ENCODE results near the gene PTPN12. TPM values are rescaled to one million over a fixed set of nuclear protein-coding genes. Genes with fewer than 3 reads are reported as not detected.
"Not testable (repeated sequence)": the region's sequence is repeated elsewhere in the genome, so short reads cannot be mapped to it uniquely, and the experiment has no call there.

PTPN12 gene
- total RNA-seq, 1 experiment from 2014 or later = 118 TPM

- POLR2A ChIA-PET (ENCODE audit: unreplicated experiment) = no interaction called here
These were observed 111.7 kb downstream of the PTPN12 start for GRCh38 chr7:77648742-77649338.

GRCh38 chr7:77649716-77650349 is 112.7 kb downstream of the PTPN12 start:
- no peak overlapping the region for H3K4me2 ChIP-seq
- no peak overlapping the region for H3K27ac ChIP-seq
- no peaks in the 10 kb centered on the region for H4K20me1 ChIP-seq (ENCODE audit: insufficient read depth)
- H2AFZ ChIP-seq = no peak overlapping the region
- CTCF ChIA-PET = no interaction called here
- no TSS peak for BruUV-seq (replicated peaks)
- peaks cover 44% of the 10 kb centered on the region for H3F3A ChIP-seq (ENCODE audit: insufficient read depth, low read depth)
- no peaks in the 10 kb centered on the region for H3K27me3 ChIP-seq (ENCODE audit: insufficient read depth, low read depth)
- intact Hi-C loops (cut with micrococcal nuclease; ENCODE audit: unreplicated experiment) = loop anchor here (10.0 kb wide), 1 partner anchor 575 kb away; no protein-coding TSS in a partner anchor
- POLR2A ChIA-PET (ENCODE audit: unreplicated experiment) = no interaction called here
- TF ChIP-seq, protein P1, sequence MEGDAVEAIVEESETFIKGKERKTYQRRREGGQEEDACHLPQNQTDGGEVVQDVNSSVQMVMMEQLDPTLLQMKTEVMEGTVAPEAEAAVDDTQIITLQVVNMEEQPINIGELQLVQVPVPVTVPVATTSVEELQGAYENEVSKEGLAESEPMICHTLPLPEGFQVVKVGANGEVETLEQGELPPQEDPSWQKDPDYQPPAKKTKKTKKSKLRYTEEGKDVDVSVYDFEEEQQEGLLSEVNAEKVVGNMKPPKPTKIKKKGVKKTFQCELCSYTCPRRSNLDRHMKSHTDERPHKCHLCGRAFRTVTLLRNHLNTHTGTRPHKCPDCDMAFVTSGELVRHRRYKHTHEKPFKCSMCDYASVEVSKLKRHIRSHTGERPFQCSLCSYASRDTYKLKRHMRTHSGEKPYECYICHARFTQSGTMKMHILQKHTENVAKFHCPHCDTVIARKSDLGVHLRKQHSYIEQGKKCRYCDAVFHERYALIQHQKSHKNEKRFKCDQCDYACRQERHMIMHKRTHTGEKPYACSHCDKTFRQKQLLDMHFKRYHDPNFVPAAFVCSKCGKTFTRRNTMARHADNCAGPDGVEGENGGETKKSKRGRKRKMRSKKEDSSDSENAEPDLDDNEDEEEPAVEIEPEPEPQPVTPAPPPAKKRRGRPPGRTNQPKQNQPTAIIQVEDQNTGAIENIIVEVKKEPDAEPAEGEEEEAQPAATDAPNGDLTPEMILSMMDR (conservative IDR thresholded peaks at IDR 0.05) = no peak
- TF ChIP-seq EZH2 (IDR thresholded peaks at IDR 0.05; ENCODE audit: low read depth) = no peak
- H3K4me1 ChIP-seq (replicated peaks; ENCODE audit: insufficient read depth) = no peaks in the 10 kb centered on the region
- H3K9me3 ChIP-seq (ENCODE audit: insufficient read depth, low read depth) = no peaks in the 10 kb centered on the region
- H3K79me2 ChIP-seq (ENCODE audit: low read depth) = no peaks in the 10 kb centered on the region
- no peaks in the 10 kb centered on the region for H3K9me2 ChIP-seq (ENCODE audit: insufficient read depth)
- no peak for DNase-seq
- H3K36me3 ChIP-seq (ENCODE audit: low read depth) = peaks cover 7% of the 10 kb centered on the region
- no peak overlapping the region for H3K4me3 ChIP-seq

More at GRCh38 chr7:77648742-77649338, 111.7 kb downstream of the PTPN12 start:
- no peaks in the 10 kb centered on the region for H3K9me3 ChIP-seq (ENCODE audit: insufficient read depth, low read depth)
- no peak for DNase-seq
- H3F3A ChIP-seq (ENCODE audit: insufficient read depth, low read depth) = peaks cover 43% of the 10 kb centered on the region
- no TSS peak for BruUV-seq (replicated peaks)
- no peaks in the 10 kb centered on the region for H3K79me2 ChIP-seq (ENCODE audit: low read depth)
- TF ChIP-seq, protein P1 (conservative IDR thresholded peaks at IDR 0.05) = no peak
- TF ChIP-seq EZH2 (IDR thresholded peaks at IDR 0.05; ENCODE audit: low read depth) = no peak
- H3K36me3 ChIP-seq (ENCODE audit: low read depth) = peaks cover 8% of the 10 kb centered on the region
- H3K27me3 ChIP-seq (ENCODE audit: insufficient read depth, low read depth) = no peaks in the 10 kb centered on the region
- H4K20me1 ChIP-seq (ENCODE audit: insufficient read depth) = no peaks in the 10 kb centered on the region
- no peak overlapping the region for H3K4me2 ChIP-seq
- H3K4me1 ChIP-seq (replicated peaks; ENCODE audit: insufficient read depth) = no peaks in the 10 kb centered on the region
- CTCF ChIA-PET = interaction anchor here (0.7 kb wide), 1 partner anchor 49 kb away, joined by 6 read pairs; no protein-coding TSS in a partner anchor
- H3K9me2 ChIP-seq (ENCODE audit: insufficient read depth) = no peaks in the 10 kb centered on the region
- H2AFZ ChIP-seq = no peak overlapping the region
- no peak overlapping the region for H3K4me3 ChIP-seq
- intact Hi-C loops (cut with micrococcal nuclease; ENCODE audit: unreplicated experiment) = no loop called here
- no peak overlapping the region for H3K27ac ChIP-seq

- no peaks in the 10 kb centered on the region for H3K27me3 ChIP-seq (ENCODE audit: insufficient read depth, low read depth)
- TF ChIP-seq, protein P1 (conservative IDR thresholded peaks at IDR 0.05) = peak; percentile 83
- no peak for TF ChIP-seq EZH2 (IDR thresholded peaks at IDR 0.05; ENCODE audit: low read depth)
- CTCF ChIA-PET = interaction anchor here (0.5 to 1.5 kb wide), 9 partner anchors 9 to 1653 kb away, joined by 3 to 7 read pairs (median 5); no protein-coding TSS in a partner anchor
- no peak overlapping the region for H3K4me2 ChIP-seq
- peak in 1 of 2 experiments; percentile 17 for DNase-seq
- no peak overlapping the region for H3K27ac ChIP-seq
- H3K79me2 ChIP-seq (ENCODE audit: low read depth) = no peaks in the 10 kb centered on the region
- POLR2A ChIA-PET (ENCODE audit: unreplicated experiment) = interaction anchor here (0.6 kb wide), 1 partner anchor 282 kb away, joined by 3 read pairs; no protein-coding TSS in a partner anchor
- H3K9me2 ChIP-seq (ENCODE audit: insufficient read depth) = no peaks in the 10 kb centered on the region
- no peaks in the 10 kb centered on the region for H3K4me1 ChIP-seq (replicated peaks; ENCODE audit: insufficient read depth)
- peaks cover 56% of the 10 kb centered on the region for H3F3A ChIP-seq (ENCODE audit: insufficient read depth, low read depth)
- no peaks in the 10 kb centered on the region for H3K9me3 ChIP-seq (ENCODE audit: insufficient read depth, low read depth)
- no peaks in the 10 kb centered on the region for H4K20me1 ChIP-seq (ENCODE audit: insufficient read depth)
- no TSS peak for BruUV-seq (replicated peaks)
- H3K36me3 ChIP-seq (ENCODE audit: low read depth) = no peaks in the 10 kb centered on the region; the same call in 1 of the 2 replicates
- intact Hi-C loops (cut with micrococcal nuclease; ENCODE audit: unreplicated experiment) = loop anchor here (10.0 kb wide), 1 partner anchor 573 kb away; no protein-coding TSS in a partner anchor
- H3K4me3 ChIP-seq = no peak overlapping the region
- H2AFZ ChIP-seq = no peak overlapping the region
These were observed 114.6 kb downstream of the PTPN12 start for GRCh38 chr7:77651575-77652162.

DNA sequence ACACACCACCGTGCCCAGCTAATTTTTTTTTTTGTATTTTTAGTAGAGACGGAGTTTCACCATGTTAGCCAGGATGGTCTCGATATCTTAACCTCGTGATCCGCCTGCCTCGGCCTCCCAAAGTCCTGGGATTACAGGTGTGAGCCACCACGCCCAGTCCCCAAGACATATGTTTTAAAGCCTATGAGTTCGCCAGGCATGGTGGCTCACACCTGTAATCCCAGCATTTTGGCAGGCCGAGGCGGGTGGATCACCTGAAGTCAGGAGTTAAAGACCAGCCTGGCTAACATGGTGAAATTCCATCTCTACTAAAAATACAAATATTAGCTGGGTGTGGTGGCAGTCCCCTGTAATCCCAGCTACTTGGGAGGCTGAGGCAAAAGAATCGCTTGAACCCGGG is 115.7 kb downstream of the PTPN12 start:
- H3K4me1 ChIP-seq (replicated peaks; ENCODE audit: insufficient read depth); H3K27me3 ChIP-seq (ENCODE audit: insufficient read depth, low read depth); H2AFZ ChIP-seq; H3K9me2 ChIP-seq (ENCODE audit: insufficient read depth); H3K9me3 ChIP-seq (ENCODE audit: insufficient read depth, low read depth); BruUV-seq (replicated peaks); H3K27ac ChIP-seq; DNase-seq; H4K20me1 ChIP-seq (ENCODE audit: insufficient read depth); H3K79me2 ChIP-seq (ENCODE audit: low read depth); POLR2A ChIA-PET (ENCODE audit: unreplicated experiment); H3K4me2 ChIP-seq; H3K36me3 ChIP-seq (ENCODE audit: low read depth); H3K4me3 ChIP-seq: not testable (repeated sequence)
- CTCF ChIA-PET = interaction anchor here (0.7 kb wide), 2 partner anchors 64 to 107 kb away, joined by 3 to 4 read pairs; no protein-coding TSS in a partner anchor
- H3F3A ChIP-seq (ENCODE audit: insufficient read depth, low read depth) = peaks cover 52% of the 10 kb centered on the region
- intact Hi-C loops (cut with micrococcal nuclease; ENCODE audit: unreplicated experiment) = loop anchor here (10.0 kb wide), 1 partner anchor 572 kb away; no protein-coding TSS in a partner anchor

All from PC-9 (cell line).